Measurements from ENCODE around the gene LAMA4.

LAMA4 gene

GRCh38 chr6:112225691-112226090 is 28.7 kb downstream of the LAMA4 start:
- TF ChIP-seq CTCF (IDR thresholded peaks at IDR 0.05; ENCODE audit: insufficient read depth, low read length, missing control alignments): no peak
- H3K4me3 ChIP-seq (ENCODE audit: low read depth, low read length): no peak overlapping the region
- POLR2A ChIA-PET: no interaction called here
- CTCF ChIA-PET: no interaction called here
- DNase-seq (ENCODE audit: low read depth, low spot score): no peak

- ChIA-PET POLR2A (no interaction called here), CTCF (no interaction called here)
- no peak overlapping the region for H3K4me3 ChIP-seq (ENCODE audit: low read depth, low read length)
- no peak for TF ChIP-seq CTCF (IDR thresholded peaks at IDR 0.05; ENCODE audit: insufficient read depth, low read length, missing control alignments)
- no peak for DNase-seq (ENCODE audit: low read depth, low spot score)
These were observed 30.3 kb downstream of the LAMA4 start for GRCh38 chr6:112224088-112224487.

DNA sequence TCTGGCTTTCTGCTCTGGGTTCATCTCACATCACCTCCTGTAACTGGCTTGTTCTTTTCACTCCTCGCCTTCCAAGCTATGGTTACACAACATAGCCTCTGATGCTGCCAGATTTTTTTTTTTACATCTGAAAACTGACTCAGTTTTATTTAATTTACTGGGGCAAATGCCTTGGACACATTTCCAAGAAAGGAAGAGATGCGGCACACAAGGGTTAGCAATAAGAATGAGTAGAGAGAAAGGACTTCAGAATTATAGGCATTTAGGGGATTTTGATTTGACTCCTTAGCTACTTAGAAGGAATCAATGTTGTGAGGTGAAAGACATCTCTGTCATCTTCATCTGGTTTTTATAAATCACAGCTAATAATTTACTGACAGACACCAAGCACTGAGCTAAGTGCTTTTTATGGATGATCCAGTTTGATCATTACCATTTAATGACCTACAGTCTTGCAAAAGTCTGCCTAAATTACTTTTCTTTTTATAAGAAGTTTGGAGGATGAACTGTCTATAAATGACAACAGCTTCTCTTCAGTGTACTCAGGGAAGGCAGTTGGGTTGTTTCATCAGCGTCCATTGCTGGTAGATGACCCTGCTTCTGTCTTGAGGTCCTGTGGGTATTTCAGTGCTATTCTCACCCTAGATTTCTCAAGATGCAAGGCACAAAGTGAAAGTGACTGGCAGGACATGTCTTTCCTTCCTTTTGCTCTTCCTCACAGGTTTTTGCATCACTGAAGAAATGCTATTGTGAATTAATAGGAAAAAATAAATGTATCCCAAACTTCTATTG is 31.1 kb downstream of the LAMA4 start:
- no peak overlapping the region for H3K4me3 ChIP-seq (ENCODE audit: low read depth, low read length)
- ChIA-PET CTCF (interaction anchor here (1.2 kb wide), 1 partner anchor 88 kb away, joined by 6 read pairs; no protein-coding TSS in a partner anchor), POLR2A (interaction anchor here (0.7 to 2.3 kb wide), 2 partner anchors 10 to 14 kb away, joined by 3 to 10 read pairs; no protein-coding TSS in a partner anchor)
- no peak for TF ChIP-seq CTCF (IDR thresholded peaks at IDR 0.05; ENCODE audit: insufficient read depth, low read length, missing control alignments)
- DNase-seq (ENCODE audit: low read depth, low spot score): peak; percentile 79

DNA sequence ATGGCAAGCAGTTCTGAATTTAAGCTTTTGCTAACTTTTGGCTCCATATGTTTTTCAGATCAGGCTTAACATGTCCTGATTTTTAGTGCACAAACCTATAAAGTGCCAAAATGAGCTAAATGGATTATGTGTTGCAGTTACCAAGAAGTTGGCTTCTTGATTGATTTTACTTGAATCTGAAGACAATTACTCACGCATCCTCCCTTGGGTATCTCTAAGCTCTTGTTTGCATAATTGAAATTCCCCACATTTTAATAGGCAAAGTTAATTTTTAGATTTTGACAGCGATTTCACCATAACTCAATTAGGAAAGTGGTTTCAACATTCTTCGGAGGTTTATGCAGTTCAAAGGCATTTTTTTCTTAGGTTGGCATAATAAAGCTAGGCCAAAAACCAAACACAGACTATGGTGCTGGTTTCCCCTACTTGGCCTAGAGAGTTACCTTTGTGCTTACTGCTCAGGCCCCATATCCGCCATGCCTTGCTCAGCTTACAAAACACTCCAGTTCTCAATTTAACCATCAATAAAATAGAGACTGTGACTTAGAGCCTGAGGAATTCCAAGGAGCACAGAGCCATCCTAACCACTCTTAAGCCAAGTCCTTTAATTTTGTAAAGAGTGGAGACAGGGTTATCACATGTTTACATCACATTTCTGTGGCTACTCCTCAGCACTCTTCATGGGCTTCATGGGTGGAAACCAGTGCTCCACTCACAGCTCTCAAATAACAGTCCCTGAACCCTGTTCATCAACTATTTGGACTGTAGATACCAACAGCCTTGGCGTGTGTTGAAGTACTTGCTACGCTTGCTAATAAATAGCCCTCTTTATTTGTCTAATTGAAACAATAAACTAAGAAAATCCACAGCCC is 32.1 kb downstream of the LAMA4 start:
- H3K4me3 ChIP-seq (ENCODE audit: low read depth, low read length): no peak overlapping the region
- ChIA-PET POLR2A (interaction anchor here (0.7 to 2.3 kb wide), 4 partner anchors 11 to 77 kb away, joined by 3 to 10 read pairs (median 3); no protein-coding TSS in a partner anchor), CTCF (interaction anchor here (0.7 to 2.2 kb wide), 6 partner anchors 9 to 149 kb away, joined by 3 to 8 read pairs (median 4); no protein-coding TSS in a partner anchor)
- DNase-seq (ENCODE audit: low read depth, low spot score): peak; percentile 82
- no peak for TF ChIP-seq CTCF (IDR thresholded peaks at IDR 0.05; ENCODE audit: insufficient read depth, low read length, missing control alignments)

- no peak for TF ChIP-seq CTCF (IDR thresholded peaks at IDR 0.05; ENCODE audit: insufficient read depth, low read length, missing control alignments)
- no peak overlapping the region for H3K4me3 ChIP-seq (ENCODE audit: low read depth, low read length)
- DNase-seq (ENCODE audit: low read depth, low spot score): no peak
- ChIA-PET CTCF (interaction anchor here (0.9 to 2.2 kb wide), 4 partner anchors 9 to 135 kb away, joined by 3 to 8 read pairs (median 5); no protein-coding TSS in a partner anchor), POLR2A (interaction anchor here (1.1 to 2.3 kb wide), 3 partner anchors 12 to 67 kb away, joined by 3 to 10 read pairs (median 3); no protein-coding TSS in a partner anchor)
These were observed 32.8 kb downstream of the LAMA4 start for GRCh38 chr6:112221561-112221960.

- no peak for TF ChIP-seq CTCF (IDR thresholded peaks at IDR 0.05; ENCODE audit: insufficient read depth, low read length, missing control alignments)
- ChIA-PET CTCF (no interaction called here), POLR2A (no interaction called here)
- H3K4me3 ChIP-seq (ENCODE audit: low read depth, low read length): no peak overlapping the region
- DNase-seq (ENCODE audit: low read depth, low spot score): no peak
These were observed 35.8 kb downstream of the LAMA4 start for GRCh38 chr6:112218563-112218962.

Data from AG04449 (cell line).